ENCODE results near the gene KIAA0513. TPM values are rescaled to one million over a fixed set of nuclear protein-coding genes. Genes with fewer than 3 reads are reported as not detected.

KIAA0513 gene
- total RNA-seq, 1 donor from 2014 or later, result 10.6 TPM

- peaks cover 3% of the 10 kb centered on the region for H3K36me3 Mint-ChIP-seq (ENCODE audit: unreplicated experiment)
- H3K4me3 Mint-ChIP-seq (ENCODE audit: unreplicated experiment), result no peak overlapping the region
- no peak overlapping the region for H3K27ac Mint-ChIP-seq (ENCODE audit: unreplicated experiment)
- no peaks in the 10 kb centered on the region for H3K9me3 Mint-ChIP-seq (ENCODE audit: unreplicated experiment)
- no peak for TF ChIP-seq CTCF (IDR thresholded peaks at IDR 0.05)
- peaks cover 28% of the 10 kb centered on the region for H3K27me3 Mint-ChIP-seq (ENCODE audit: unreplicated experiment)
- no peak for DNase-seq (ENCODE audit: extremely low spot score, unreplicated experiment)
- no peaks in the 10 kb centered on the region for H3K4me1 Mint-ChIP-seq (ENCODE audit: unreplicated experiment)
Observed at GRCh38 chr16:85092851-85093250, 65.3 kb downstream of the KIAA0513 start.

GRCh38 chr16:85093705-85094104, 66.1 kb downstream of the KIAA0513 start:
- H3K9me3 Mint-ChIP-seq (ENCODE audit: unreplicated experiment), result no peaks in the 10 kb centered on the region

GRCh38 chr16:85094176-85094805, 66.7 kb downstream of the KIAA0513 start:
- Mint-ChIP-seq H3K9me3 (ENCODE audit: unreplicated experiment) (no peaks in the 10 kb centered on the region), H3K4me3 (ENCODE audit: unreplicated experiment) (no peak overlapping the region), H3K27me3 (ENCODE audit: unreplicated experiment) (peaks cover 29% of the 10 kb centered on the region), H3K27ac (ENCODE audit: unreplicated experiment) (no peak overlapping the region), H3K4me1 (ENCODE audit: unreplicated experiment) (no peaks in the 10 kb centered on the region), H3K36me3 (ENCODE audit: unreplicated experiment) (no peaks in the 10 kb centered on the region)
- DNase-seq (ENCODE audit: extremely low spot score, unreplicated experiment), result no peak
- TF ChIP-seq CTCF (IDR thresholded peaks at IDR 0.05), result no peak

More at GRCh38 chr16:85093705-85094104, 66.1 kb downstream of the KIAA0513 start:
- DNase-seq (ENCODE audit: extremely low spot score, unreplicated experiment), result no peak
- H3K4me3 Mint-ChIP-seq (ENCODE audit: unreplicated experiment), result no peak overlapping the region
- H3K27me3 Mint-ChIP-seq (ENCODE audit: unreplicated experiment), result peaks cover 29% of the 10 kb centered on the region
- TF ChIP-seq CTCF (IDR thresholded peaks at IDR 0.05), result no peak
- no peak overlapping the region for H3K27ac Mint-ChIP-seq (ENCODE audit: unreplicated experiment)
- no peaks in the 10 kb centered on the region for H3K4me1 Mint-ChIP-seq (ENCODE audit: unreplicated experiment)
- no peaks in the 10 kb centered on the region for H3K36me3 Mint-ChIP-seq (ENCODE audit: unreplicated experiment)

- TF ChIP-seq CTCF (IDR thresholded peaks at IDR 0.05), result no peak
- no peaks in the 10 kb centered on the region for H3K36me3 Mint-ChIP-seq (ENCODE audit: unreplicated experiment)
- H3K4me3 Mint-ChIP-seq (ENCODE audit: unreplicated experiment), result no peak overlapping the region
- DNase-seq (ENCODE audit: extremely low spot score, unreplicated experiment), result no peak
- H3K27ac Mint-ChIP-seq (ENCODE audit: unreplicated experiment), result no peak overlapping the region
- no peaks in the 10 kb centered on the region for H3K4me1 Mint-ChIP-seq (ENCODE audit: unreplicated experiment)
- peaks cover 29% of the 10 kb centered on the region for H3K27me3 Mint-ChIP-seq (ENCODE audit: unreplicated experiment)
- H3K9me3 Mint-ChIP-seq (ENCODE audit: unreplicated experiment), result no peaks in the 10 kb centered on the region
Observed at GRCh38 chr16:85094812-85095211, 67.2 kb downstream of the KIAA0513 start.

- no peaks in the 10 kb centered on the region for H3K9me3 Mint-ChIP-seq (ENCODE audit: unreplicated experiment)
Observed at GRCh38 chr16:85096921-85097320, 69.3 kb downstream of the KIAA0513 start.

More at GRCh38 chr16:85096921-85097320, 69.3 kb downstream of the KIAA0513 start:
- Mint-ChIP-seq H3K4me1 (ENCODE audit: unreplicated experiment) (no peaks in the 10 kb centered on the region), H3K36me3 (ENCODE audit: unreplicated experiment) (no peaks in the 10 kb centered on the region), H3K27me3 (ENCODE audit: unreplicated experiment) (peaks cover 32% of the 10 kb centered on the region), H3K4me3 (ENCODE audit: unreplicated experiment) (no peak overlapping the region), H3K27ac (ENCODE audit: unreplicated experiment) (no peak overlapping the region)
- no peak for DNase-seq (ENCODE audit: extremely low spot score, unreplicated experiment)
- no peak for TF ChIP-seq CTCF (IDR thresholded peaks at IDR 0.05)
